ENCODE measurements around the gene CST7. TPM values are rescaled to one million over a fixed set of nuclear protein-coding genes. Genes with fewer than 3 reads are reported as not detected.

CST7 gene
- total and polyA plus RNA-seq, 2 of the 13 experiments (the other 11 are each of a cell fraction or from before 2014, with no cell fraction given), result not detected

- Histone ChIP-seq H3K27me3 (ENCODE audit: control insufficient read depth in 1 of 2, insufficient read depth in 2 of 2, low read length in 2 of 2) (peaks cover 9 to 46% of the 10 kb centered on the region in 2 experiments), H3K4me2 (ENCODE audit: low read depth, low read length) (no peak overlapping the region), H3K36me3 (replicated peaks in 1 of 2; ENCODE audit: control insufficient read depth in 1 of 2, insufficient read depth in 2 of 2, low read length in 2 of 2) (no peaks in the 10 kb centered on the region), H3K27ac (ENCODE audit: extremely low read length, insufficient read depth, low read length) (no peak overlapping the region), H3K4me3 (replicated peaks in 1 of 3; ENCODE audit: insufficient read depth in 1 of 3, low read depth in 2 of 3, low read length in 3 of 3) (no peak overlapping the region), H4K20me1 (ENCODE audit: insufficient read depth, low read length) (no peaks in the 10 kb centered on the region), H3K9me3 (ENCODE audit: low read length) (0 out of 2 replicates have a peak, but pooled peaks cover 8% of the 10 kb centered on the region), H3K9ac (ENCODE audit: insufficient read depth, low read depth, low read length) (no peak overlapping the region), H3K4me1 (ENCODE audit: insufficient read depth, low read length) (no peaks in the 10 kb centered on the region), H2AFZ (ENCODE audit: low read length) (no peak overlapping the region), H3K79me2 (ENCODE audit: insufficient read depth, low read length) (no peaks in the 10 kb centered on the region)
- ChIA-PET POLR2A (no interaction called here), CTCF (ENCODE audit: low intra/inter-chr PET ratio, low total read pairs) (no interaction called here)
- DNase-seq (ENCODE audit: low spot score) (no peak), ATAC-seq (no peak), FAIRE-seq (no peak)
- 11% methylated on average over 8 of the region's 8 CpGs for WGBS (ENCODE audit: low lambda C conversion rate)
- in situ Hi-C loops (cut with HindIII; ENCODE audit: extremely low pct_ligation_motif_present, low pct_unique_long_range_greater_than_20kb), result loop anchor here (25.0 kb wide), 2 partner anchors 625 to 975 kb away; no protein-coding TSS in a partner anchor
- intact Hi-C loops (cut with micrococcal nuclease; ENCODE audit: unreplicated experiment), result no loop called here
- no TSS peak for BruUV-seq (replicated peaks)
- no peak for TF ChIP-seq ZBTB43 (CRISPR knock-in tag; conservative IDR thresholded peaks at IDR 0.05)
- no peak for TF ChIP-seq ZNF660 (CRISPR knock-in tag; IDR thresholded peaks at IDR 0.05; ENCODE audit: borderline replicate concordance, low read depth)
- no peak for TF ChIP-seq ZFP36L2 (CRISPR knock-in tag; IDR thresholded peaks at IDR 0.05)
- TF ChIP-seq REXO4 (CRISPR knock-in tag; IDR thresholded peaks at IDR 0.05; ENCODE audit: borderline replicate concordance), result no peak
- no peak for TF ChIP-seq ZNF407 (CRISPR knock-in tag; IDR thresholded peaks at IDR 0.05; ENCODE audit: not compliant biosample characterization)
- TF ChIP-seq ZSCAN22 (CRISPR knock-in tag; IDR thresholded peaks at IDR 0.05), result no peak
- TF ChIP-seq PLRG1 (conservative IDR thresholded peaks at IDR 0.05), result no peak
- no peak for TF ChIP-seq BRD4 (CRISPR knock-in tag; IDR thresholded peaks at IDR 0.05)
- no peak for TF ChIP-seq AKAP8 (CRISPR knock-in tag; IDR thresholded peaks at IDR 0.05)
- TF ChIP-seq ZNF782 (CRISPR knock-in tag; IDR thresholded peaks at IDR 0.05; ENCODE audit: borderline replicate concordance), result no peak
- no peak for TF ChIP-seq MNT (IDR thresholded peaks at IDR 0.05)
- TF ChIP-seq NFKB2 (CRISPR knock-in tag; IDR thresholded peaks at IDR 0.05; ENCODE audit: borderline replicate concordance), result no peak
- TF ChIP-seq NKX3-1 (CRISPR knock-in tag; IDR thresholded peaks at IDR 0.05), result no peak
Observed at GRCh38 chr20:24912397-24913075, 36.5 kb upstream of the CST7 start.

All from HepG2 (cell line).